GM18909 (cell line): ENCODE data around the gene TTC23.
A peak's percentile ranks its signal among the peaks of the same experiment; 100 is the strongest.

Source experiments
- ATAC-seq: cut with Tn5 transposase; IDR thresholded peaks from one replicate; pipeline ENCODE4 v1.9.1; 2021; ENCODE audit warnings: mild to moderate bottlenecking; ENCODE audit not compliant: unreplicated experiment, poor library complexity

TTC23 gene

DNA sequence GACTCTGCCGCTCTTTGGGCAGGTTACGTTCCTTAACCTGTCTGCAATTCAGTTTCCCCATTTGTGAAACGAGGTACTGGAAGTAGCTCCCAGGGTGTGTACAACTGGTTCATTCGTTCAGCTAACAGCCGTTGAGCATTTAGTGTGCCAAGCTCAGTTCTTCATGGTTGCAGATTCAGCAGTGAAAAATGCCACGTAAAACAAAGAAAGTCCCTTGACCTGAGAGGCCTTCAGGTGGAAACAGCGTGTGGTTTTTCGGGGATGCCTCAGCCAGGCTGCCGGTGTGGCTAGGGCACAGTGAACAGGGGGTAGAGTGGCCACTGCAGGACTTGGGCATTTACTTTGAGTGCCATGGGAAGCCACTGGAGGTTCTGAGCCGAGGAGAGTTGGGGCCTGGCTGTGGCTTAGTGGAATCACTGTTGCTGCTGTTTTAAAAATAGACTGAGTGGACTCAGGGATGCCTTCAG, 139.8 kb downstream of the TTC23 start:
- no peak for ATAC-seq

DNA sequence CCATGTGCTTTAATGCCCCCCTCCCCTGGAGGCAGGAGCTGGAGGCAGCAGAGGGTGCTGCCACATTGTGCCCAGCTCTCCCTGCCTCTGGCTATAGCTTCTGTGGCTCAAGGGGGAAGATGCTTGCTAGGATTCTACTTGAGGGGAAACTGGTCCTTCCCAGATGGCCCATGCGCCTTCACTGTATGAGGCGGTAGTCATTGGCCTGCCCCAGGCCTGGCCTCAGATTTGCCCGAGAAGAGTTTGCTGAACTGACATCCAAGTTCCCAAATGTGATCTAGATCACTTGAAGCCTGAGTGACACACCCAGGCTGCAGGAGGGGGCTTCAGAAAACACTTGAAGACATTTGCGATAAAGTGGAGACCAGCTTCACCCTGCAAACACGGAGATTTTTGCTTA, 140.4 kb downstream of the TTC23 start:
- no peak for ATAC-seq

DNA sequence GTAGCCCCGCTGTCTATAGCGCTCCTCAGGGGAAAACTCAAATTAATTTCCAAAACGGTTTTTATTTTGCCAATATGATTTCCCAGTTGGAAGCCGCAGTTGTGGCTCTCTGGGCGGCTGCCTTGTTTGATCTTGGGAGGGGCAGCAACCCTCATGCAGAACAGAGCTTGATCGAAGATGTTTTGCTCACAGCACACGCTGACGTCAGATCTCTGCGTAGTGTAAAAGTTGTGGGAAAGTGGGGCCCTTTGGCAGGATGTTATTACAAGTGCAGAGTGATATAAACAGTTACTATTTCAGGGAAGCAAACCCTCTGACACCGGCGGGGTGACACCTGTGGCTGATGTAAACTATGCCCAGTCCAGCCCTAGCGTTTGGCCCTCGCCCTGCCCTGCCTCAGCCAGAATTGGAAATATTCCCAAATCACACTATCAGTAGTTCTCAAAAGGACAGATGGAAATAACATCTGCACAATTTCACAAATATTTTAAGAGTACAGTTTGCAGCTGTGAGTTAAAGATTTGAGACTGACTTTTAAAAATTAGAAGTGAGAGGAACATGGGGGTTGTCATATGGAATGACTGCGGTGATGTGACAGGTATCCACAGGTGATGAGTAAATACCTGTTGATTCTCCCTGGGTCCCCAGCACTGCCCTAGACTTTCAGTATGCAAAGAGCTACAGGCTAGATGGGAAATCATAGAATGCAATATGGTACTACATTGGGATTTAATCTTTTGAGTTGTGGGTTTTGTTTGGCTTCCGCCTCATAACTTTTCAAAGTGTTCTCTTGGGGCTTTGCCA, 142.8 kb downstream of the TTC23 start:
- ATAC-seq, result no peak

DNA sequence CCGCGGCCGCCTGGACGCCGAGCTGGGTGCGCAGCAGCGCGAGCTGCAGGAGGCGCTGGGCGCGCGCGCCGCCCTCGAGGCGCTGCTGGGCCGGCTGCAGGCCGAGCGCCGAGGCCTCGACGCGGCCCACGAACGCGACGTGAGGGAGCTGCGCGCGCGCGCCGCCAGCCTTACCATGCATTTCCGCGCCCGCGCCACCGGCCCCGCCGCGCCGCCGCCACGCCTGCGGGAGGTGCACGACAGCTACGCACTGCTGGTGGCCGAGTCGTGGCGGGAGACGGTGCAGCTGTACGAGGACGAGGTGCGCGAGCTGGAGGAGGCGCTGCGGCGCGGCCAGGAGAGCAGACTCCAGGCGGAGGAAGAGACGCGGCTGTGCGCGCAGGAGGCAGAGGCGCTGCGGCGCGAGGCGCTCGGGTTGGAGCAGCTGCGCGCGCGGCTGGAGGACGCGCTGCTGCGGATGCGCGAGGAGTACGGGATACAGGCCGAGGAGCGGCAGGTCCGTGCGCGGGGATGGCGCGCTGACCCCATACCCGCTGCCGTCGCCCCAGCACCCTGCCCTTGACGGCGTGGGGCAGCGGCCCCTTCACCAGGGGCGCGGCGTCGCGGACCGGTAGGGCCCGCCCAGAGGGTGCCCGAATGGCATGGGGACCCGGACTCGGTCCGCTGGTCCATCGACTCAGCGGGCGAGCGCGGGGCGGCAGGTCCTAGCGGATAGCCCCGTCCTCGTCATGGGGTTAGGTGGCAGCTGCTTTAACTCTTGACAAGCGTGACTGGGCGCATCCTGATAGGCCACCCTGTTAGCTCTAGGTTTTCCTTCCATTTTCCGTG, 143.7 kb downstream of the TTC23 start:
- peak; percentile 54 for ATAC-seq

DNA sequence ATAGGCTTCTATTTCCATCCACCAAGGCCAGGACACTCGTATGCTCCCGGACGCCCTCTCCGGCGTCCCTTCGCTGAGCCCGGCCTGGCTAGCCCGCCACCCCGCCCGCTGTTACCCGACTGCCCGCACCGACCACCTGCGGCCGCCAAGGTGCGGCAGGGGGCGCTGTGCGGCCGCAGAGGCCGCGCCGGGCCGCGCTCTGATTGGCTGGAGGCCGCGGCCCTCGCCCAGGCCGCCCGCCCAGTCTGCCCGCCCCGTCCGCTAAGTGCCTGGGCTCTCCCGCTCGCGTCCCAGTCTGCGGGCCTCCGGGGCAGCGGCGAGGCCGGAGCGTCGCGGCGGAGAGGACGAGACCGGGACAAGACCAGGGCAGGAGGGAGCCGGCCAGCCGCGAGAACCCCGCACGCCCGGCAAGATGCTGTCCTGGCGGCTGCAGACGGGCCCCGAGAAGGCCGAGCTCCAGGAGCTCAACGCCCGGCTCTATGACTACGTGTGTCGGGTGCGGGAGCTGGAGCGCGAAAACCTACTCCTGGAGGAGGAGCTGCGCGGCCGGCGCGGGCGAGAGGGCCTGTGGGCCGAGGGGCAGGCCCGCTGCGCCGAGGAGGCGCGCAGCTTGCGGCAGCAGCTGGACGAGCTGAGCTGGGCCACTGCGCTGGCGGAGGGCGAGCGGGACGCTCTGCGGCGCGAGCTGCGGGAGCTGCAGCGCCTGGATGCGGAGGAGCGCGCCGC, 144.4 kb downstream of the TTC23 start, which contains the start of gene SYNM:
Gene SYNM (plus strand): TSS at position 293 of the 726 bp plus-strand sequence. CDS start 120 bp downstream, at position 413.
- peak; percentile 71 for ATAC-seq

DNA sequence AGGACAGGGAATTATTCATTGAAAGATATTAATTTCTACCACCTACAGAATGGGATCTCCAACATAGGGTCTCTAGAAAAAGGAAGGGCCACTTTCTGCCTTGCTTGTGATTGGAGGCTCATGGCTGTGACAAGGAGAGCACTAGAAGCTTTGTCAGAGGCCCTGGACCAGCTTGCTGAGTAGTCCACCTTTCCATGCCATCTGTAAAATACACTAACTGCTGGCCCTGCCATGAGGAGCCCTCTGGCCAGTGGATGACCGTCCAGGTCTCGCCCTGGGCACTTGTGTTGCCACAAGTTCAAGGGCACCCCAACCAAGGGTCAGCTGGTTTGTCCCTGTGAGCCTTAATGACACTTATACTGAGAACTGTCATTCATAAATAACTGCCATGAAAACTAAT, 146.1 kb downstream of the TTC23 start:
- no peak for ATAC-seq

DNA sequence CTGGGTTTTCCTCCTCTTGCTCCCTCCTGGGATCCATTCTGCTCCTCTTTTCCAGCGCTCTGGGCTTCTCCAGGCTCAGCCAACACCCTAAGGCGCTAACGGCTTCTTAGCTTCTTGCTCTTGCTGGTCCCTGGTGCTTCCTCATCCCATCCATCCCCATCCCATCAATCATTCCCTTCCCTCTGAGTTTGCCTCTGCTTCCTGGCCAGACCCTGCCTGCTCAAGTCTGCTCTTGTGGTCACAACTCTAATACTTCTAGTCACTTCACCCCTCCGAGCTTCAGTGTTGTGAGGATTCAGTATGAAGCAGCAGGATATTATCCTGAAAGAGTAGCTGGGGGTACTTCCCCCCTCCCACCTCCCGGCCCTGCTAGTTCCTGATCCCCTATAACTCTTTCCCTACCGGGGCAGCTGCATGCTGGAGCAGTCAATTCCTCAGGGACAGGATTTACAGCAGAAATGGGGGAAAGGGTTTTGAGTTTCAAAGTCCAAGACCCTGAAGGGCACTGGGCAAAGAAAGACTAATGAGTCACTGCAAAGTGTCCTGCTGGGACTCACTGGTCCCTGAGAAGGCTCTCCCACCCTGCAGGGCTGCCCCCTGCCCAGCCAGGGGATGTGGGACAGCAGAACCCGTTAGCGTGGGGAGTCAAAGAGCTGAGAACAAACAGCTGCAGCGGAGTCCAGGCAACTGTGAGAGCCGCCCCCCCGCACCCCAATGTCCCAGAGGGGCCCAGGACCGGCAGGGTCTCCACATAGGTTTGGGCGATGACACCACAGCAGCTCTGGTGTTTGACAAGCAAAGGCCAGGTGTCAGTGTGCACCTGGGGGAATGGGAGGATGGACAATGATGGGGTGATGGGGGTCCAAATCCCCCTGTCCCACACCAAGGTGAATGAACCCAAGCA, 146.8 kb downstream of the TTC23 start:
- ATAC-seq, result no peak

DNA sequence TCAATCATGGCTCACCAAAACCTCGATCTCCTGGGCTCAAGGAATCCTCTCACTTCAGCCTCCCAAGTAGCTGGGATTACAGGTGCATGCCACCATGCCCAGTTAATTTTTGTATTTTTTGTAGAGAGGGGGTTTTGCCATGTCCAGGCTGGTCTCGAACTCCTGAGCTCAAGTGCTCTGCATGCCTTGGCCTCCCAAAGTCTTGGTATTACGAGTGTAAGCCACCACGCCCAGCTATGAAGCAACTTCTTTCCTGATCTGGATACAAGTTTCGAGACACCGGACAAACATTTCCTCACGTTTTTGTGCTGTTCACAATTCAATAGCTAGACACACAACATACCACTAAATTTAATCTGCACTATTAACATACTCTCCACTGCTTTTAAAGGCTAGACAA, 147.9 kb downstream of the TTC23 start:
- ATAC-seq, result no peak

DNA sequence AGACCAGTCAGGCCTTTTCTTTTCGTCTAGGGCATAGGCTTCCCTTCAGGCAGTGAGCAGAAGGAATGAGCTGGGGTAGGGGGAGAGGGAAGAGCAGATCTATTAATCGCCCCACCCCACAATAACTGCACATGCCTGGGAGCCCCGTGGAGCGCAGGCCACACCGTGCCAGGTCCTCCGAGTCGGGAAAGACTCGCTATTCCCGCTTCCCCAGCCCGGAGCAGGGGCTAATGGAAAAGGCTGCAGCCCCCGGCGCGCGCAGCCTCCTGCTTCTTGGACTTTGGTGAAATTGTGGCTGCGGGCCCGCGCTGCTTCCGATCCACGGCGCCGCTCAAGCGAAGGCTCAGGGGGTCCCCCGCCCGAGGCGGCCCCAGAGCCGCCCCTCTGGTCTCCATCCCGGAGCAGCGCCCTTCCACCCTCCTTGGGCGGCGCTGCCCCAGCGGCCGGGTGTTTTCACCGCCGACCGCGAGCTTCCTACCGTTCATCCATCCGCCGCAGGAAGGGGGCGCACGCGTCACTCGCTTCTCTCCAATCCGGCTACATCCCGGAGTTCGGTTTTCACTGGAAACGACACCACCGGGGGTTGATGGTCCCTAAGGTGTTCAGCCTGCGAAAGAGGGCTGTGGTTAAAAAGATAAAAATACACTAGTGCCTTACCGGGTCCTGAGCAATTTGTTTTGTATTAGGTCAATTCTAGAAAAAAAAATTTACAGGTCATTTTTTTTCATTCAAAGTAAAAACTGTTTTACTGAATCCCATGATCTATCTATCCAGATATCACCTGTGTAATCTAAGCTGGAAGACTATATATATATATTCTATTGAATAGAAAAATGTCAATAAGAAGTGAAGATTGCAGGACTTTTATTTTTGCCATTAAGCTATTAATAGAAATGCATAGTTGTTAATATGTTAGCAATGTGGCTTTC, 148.9 kb downstream of the TTC23 start:
- peak; percentile 30 for ATAC-seq

DNA sequence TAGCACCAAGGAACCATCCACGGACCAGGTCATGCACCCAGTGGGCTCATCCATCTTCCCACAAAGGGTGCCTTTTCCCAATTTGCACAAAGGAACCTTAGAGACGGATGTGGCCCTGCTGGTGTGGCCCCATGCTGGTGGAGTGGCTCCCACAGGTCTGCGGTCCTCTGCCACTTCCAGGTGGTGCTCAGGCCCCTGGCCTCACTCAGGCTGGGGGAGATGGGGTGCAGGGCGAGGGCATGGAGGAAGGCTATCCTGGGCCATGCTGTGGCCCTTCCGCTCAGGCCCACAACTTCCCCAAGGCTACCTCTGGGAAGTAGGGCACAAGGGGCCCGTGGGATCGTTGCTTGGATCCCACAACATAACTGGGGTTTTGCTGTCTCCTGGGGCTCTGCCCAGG, 149.7 kb downstream of the TTC23 start:
- ATAC-seq, result no peak

DNA sequence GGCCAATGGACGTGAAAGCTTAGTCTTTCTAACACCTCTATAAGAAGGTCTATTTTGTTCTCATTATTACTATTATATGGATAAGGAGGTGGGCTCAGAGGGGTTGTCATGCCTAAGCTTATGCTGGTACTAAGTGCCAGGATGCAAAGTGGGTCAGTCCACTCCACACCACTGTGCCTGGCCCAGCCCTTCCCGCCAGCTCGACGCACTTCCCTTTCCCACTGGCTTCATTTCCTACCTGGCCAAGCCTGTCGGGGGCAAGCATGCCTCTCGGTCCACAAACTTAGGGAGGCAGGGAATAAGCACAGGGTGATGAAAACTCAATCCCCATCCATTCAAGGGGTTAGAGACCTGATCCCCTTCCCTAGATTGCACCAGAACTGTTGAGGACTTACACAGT, 150.4 kb downstream of the TTC23 start:
- no peak for ATAC-seq

DNA sequence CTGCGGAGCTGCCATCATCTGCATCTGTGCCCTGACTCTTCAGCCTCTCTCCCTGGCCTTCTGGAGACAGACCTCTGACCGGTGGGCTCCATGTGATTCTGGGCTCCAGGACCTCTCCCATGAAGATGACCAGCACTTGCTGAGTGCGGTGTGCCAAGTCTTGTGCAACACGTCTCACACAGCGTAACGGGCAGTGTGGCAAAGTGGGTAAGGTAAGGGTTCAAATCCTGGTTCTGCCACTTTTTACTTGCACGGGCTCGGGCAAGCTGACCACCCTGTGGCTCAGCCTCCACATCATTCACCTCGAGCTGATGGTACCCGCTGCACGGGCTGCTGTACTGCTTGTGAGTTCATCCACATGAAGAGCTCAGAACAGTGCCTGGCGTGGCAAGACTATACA, 151.0 kb downstream of the TTC23 start:
- no peak for ATAC-seq

DNA sequence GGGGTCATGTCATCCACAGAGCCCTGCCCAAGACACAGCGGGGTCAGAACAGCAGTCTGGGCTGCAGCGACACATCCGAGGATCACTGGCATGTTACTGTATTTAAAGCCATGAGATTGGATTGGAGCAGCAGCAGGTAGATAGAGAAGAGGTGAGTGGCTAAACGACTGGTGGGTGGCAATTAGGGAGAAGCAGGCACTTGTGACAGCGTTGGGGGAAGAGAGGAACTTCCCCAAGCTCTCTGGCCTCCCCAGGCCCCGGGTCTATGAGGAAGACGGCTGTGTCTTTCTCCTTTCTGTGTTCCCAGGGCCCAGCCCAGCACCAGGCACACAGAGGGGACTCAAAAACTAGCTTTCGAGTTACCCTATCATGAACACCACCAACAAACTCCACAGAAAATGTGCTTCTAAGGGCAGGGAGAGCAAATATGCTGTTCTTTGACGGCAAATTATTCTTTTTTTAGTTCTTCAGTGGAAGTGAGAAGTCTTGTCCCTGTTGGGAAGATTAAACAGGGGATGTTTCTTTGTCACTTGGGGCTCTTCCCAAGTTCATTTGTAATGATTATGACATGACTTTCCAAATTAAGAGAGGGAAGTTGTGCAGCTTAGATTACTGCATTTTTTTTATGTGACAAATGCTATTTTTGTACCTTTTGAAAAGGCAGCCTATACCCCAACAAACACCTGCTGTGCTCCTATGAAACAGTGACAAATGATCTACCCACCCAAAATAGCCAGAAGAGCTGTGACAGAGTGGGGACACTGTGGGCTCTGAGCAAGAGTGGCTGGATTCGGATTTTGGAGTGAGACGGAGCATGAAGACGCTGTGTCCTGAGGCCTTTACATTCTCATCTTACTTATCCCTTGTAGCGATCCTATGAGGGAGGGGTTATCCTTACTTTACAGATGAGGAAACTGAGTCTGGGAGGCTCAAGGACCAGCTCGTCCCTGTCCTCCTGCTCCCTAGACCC, 151.7 kb downstream of the TTC23 start:
- ATAC-seq, result no peak

DNA sequence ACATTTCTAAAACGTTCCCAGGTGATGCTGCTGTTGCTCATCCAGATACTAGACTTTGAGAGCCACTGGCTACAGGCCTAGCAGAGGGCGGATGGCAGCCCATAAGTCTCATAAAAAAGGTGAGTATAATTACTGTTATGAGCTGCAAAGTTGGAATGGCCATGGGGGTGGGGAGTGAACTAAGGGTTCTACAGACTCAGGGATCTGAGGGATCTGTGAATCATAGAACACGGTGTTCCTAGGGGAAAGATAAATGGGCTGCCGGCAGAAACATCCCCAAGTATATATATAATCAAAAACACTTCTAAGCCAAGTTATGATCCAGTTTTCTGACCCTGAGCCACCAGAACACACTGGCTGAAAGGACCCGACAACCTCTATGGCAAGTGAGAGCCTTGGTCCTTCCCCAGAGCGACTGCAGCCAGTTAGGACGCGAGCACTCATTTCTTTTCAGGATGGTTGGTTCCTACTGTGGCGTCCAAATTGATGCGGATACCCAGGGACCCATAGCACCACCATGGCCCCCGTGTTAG, 152.4 kb downstream of the TTC23 start:
- no peak for ATAC-seq

DNA sequence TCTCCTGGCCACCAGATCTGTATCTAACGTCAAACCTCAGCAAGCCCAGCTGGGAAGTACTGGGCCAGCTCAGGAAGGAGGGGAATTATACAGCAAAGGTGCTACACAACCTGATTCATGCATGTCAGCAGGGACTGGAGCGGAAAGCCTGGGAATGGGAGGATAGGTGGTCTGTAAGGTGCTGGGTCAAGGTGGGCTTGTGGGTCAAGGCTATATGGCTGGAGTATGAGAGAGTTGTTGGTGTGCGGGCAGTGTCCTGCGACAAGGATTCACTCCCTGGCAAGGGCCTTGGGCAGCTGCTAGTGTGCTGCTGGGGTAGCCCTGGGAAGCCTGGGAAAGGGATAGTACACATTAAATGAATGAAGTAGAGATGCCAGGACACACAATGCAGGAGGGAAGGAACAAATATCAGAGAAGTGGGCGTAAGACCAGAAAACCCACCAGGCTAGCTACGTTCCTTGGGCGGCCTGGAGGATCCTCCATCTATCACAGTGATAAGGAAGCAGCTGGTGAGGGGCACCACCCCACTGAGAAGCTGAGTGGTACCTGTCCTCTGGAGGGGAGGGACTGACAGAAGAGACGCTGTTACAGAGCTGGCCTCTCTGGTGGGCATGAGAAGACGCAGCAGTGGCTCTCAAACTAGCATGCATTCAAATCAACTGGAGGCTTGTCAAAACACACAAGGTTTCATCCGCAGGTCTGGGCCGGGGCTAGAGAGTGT, 153.0 kb downstream of the TTC23 start:
- ATAC-seq, result no peak

DNA sequence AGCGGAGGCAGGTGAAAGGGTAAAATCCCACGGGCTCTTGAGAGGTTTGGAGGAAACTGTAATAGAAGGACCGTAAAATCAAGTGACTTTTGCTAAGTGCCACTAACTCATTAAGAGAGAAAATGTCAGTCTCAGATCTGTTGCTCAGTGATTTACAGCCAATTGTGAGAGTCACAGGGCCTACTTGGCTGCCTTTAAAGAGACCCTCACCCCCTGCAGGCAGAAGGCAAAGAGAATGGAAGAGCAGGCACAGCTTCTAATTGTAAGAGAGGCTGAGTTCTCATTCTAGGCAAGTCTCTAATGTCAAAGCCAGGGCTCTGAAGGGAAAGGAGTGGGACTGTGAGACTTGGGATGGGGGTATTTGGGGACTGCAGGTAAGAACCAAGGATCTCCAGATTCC, 153.8 kb downstream of the TTC23 start:
- ATAC-seq, result no peak
